Measurements from ENCODE around the gene KLHDC4. TPM values are rescaled to one million over a fixed set of nuclear protein-coding genes. Genes with fewer than 3 reads are reported as not detected.

KLHDC4 gene
- polyA plus RNA-seq, 2 donors = 20.0 to 32.4 TPM

DNA sequence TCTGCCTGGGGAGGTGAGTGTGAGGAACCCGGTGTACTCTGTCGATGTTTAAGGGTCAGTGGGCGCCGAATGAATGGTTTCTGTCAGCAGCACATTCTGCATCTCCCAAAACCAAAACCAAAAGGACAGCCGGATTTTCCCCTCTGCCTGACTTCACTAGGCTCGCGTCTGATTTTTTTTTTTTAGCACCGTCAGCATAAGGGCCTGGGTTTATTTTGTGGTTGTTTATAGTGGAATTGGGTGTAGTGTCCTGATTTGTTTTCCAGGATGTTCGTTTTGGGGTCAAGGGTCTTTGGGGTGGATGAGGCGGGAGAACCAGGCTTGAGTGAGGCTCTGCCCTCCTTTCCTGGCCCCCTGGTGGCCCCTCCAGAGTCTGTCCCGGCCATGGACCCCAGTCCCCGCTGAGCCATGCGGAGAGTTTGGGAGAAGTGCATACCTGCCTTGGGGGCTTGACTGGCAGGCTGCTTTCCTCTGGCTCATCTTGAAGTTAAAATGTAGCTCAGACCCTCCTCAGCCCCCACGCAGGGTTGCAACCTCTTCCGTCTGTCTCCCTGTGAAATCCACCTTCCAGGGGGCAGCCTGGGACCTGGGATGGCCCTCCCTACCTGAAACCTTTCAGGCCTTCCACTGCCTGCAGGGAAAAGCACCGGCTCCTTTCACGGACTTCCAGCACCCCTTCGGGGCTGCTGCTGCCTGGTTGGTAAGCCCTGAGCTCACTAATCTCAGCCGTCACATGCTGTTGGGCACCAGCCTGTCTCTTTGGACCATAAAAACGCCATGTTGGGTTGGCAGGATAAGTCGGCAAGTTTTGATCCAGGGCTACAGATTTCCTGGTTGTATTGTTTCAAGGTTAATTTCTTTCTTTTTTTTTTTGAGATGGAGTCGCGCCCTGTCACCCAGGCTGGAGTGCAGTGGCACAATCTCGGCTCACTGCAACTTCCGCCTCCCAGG is 103.3 kb downstream of the KLHDC4 start:
- 80 to 83% methylated on average over 25 of the region's 25 CpGs for WGBS, 2 donors
- Histone ChIP-seq H3K27me3 (ENCODE audit: control insufficient read depth in 1 of 2, insufficient read depth in 2 of 2, low read length in 2 of 2) (no peaks in the 10 kb centered on the region), H3K4me1 (ENCODE audit: control insufficient read depth in 2 of 2, insufficient read depth in 2 of 2, low read length in 1 of 2) (no peaks in the 10 kb centered on the region)

DNA sequence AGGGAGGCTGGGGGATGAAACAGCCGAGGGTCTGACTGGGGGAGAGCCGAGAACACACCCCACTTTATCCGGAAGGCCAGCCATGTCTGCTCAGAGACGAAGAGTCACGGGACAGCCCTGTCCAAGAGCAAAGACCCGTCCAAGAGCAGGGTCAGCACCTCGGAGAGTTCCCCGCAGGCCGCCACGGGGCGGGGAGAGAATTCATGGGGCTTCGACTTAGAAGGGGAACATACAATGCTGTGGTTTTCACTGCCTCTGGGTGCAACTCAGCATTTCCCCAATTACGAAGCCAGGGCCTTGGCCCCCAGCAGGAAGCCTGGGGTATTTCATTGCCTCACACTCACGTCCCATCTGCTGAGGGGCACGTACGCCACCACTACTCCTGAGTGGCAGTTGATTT is 104.2 kb downstream of the KLHDC4 start:
- H3K9me3 ChIP-seq (ENCODE audit: control insufficient read depth in 2 of 2, insufficient read depth in 1 of 2, low read depth in 1 of 2, low read length in 1 of 2) = peaks cover 2 to 6% of the 10 kb centered on the region in 2 donors
- H3K4me1 ChIP-seq (ENCODE audit: control insufficient read depth in 2 of 2, insufficient read depth in 2 of 2, low read length in 1 of 2) = no peaks in the 10 kb centered on the region
- WGBS, 2 donors = 19 to 23% methylated on average over 16 of the region's 16 CpGs
- no peak overlapping the region for H3K4me3 ChIP-seq (ENCODE audit: low read depth in 1 of 2, low read length in 2 of 2)
- H3K36me3 ChIP-seq (ENCODE audit: control insufficient read depth in 2 of 2, insufficient read depth in 2 of 2, low read length in 1 of 2) = no peaks in the 10 kb centered on the region
- H3K27me3 ChIP-seq (ENCODE audit: control insufficient read depth in 1 of 2, insufficient read depth in 2 of 2, low read length in 2 of 2) = no peaks in the 10 kb centered on the region
- no peak overlapping the region for H3K27ac ChIP-seq (ENCODE audit: low read depth in 2 of 2, low read length in 1 of 2)

More for the DNA sequence above, 103.3 kb downstream of the KLHDC4 start:
- H3K9me3 ChIP-seq (ENCODE audit: control insufficient read depth in 2 of 2, insufficient read depth in 1 of 2, low read depth in 1 of 2, low read length in 1 of 2) = peaks cover under 1 to 5% of the 10 kb centered on the region in 2 donors
- H3K27ac ChIP-seq (ENCODE audit: low read depth in 2 of 2, low read length in 1 of 2) = no peak overlapping the region
- no peaks in the 10 kb centered on the region for H3K36me3 ChIP-seq (ENCODE audit: control insufficient read depth in 2 of 2, insufficient read depth in 2 of 2, low read length in 1 of 2)
- H3K4me3 ChIP-seq (ENCODE audit: low read depth in 1 of 2, low read length in 2 of 2) = no peak overlapping the region

DNA sequence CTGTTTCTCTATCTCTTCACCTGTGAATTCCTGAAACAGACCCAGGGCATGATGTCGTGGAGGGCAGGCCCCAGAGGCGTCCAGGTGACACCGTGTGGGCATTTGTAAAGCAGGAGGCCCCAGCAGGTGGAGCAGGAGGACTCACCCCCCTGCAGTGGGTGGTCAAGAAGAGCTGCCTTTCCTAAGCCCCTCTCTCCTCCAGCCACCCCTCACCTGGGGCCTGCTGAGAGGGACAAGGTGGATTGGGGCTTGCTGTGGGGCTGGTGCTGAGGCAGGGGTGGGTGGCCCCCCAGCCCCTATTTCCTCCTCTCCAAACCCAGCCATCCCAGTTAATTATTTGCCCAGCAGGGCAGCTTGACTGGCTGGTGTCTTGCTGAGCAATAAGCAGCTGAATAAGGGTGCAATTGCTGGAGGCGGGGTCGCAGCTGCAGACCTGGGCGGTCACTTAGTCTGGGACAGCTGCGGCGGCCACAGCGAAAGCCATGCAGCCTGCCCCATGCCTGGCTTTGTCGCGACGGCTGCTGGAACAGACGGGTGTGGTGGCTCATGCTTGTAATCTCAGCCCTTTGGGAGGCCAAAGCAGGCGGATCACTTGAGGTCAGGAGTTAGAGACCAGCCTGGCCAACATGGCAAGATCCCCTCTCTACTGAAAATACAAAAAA is 107.1 kb downstream of the KLHDC4 start:
- Histone ChIP-seq H3K9me3 (ENCODE audit: control insufficient read depth in 2 of 2, insufficient read depth in 1 of 2, low read depth in 1 of 2, low read length in 1 of 2) (peaks cover 2 to 6% of the 10 kb centered on the region in 2 donors), H3K4me1 (ENCODE audit: control insufficient read depth in 2 of 2, insufficient read depth in 2 of 2, low read length in 1 of 2) (no peaks in the 10 kb centered on the region), H3K27me3 (ENCODE audit: control insufficient read depth in 1 of 2, insufficient read depth in 2 of 2, low read length in 2 of 2) (no peaks in the 10 kb centered on the region), H3K27ac (ENCODE audit: low read depth in 2 of 2, low read length in 1 of 2) (no peak overlapping the region), H3K36me3 (ENCODE audit: control insufficient read depth in 2 of 2, insufficient read depth in 2 of 2, low read length in 1 of 2) (no peaks in the 10 kb centered on the region), H3K4me3 (ENCODE audit: low read depth in 1 of 2, low read length in 2 of 2) (no peak overlapping the region)
- 42 to 50% methylated on average over 14 of the region's 14 CpGs for WGBS, 2 donors

Other genes starting within 250 kb of the KLHDC4 start
- under 1 TPM; 0.04 to 0.19 TPM for gene JPH3, start 163.5 kb downstream of the KLHDC4 start, polyA plus RNA-seq
- 100 to 1,000 TPM; 117 to 138 TPM for gene SLC7A5, start 103.5 kb upstream of the KLHDC4 start, polyA plus RNA-seq
- gene CA5A, start 170.5 kb upstream of the KLHDC4 start, polyA plus RNA-seq = not detected
- gene BANP, start 185.4 kb upstream of the KLHDC4 start, polyA plus RNA-seq = 10 to 100 TPM in 1 of 2 donors, 1 to 10 TPM in 1; 6.5 to 13.6 TPM

Measured in esophagus (tissue), 2 donors.